Measurements from ENCODE around the gene CLPTM1L. TPM values are rescaled to one million over a fixed set of nuclear protein-coding genes. Genes with fewer than 3 reads are reported as not detected.

CLPTM1L gene
- total and polyA plus RNA-seq, 2 donors from 2014 or later: 96.6 to 135 TPM

DNA sequence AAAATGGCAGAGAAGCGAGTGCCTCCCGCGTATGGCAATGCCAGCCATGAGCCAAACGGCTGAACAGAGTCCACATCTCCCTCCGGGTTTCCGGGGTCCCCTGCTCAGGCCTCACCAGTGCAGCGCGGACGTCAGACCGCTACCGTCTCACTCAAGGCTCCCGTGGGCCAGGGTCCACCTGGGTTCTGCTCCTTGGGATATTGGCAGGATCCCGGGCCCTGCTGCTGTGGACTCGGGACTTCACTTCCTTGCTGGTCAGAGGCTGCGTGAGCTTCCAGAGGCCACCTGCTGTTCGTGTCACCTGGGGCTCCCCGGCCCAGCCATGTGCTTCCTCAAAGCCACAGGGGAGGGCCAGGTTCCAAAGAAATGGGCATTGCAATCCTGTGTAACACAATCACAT lies 38.4 kb upstream of the CLPTM1L start:
- TF ChIP-seq, protein P1, sequence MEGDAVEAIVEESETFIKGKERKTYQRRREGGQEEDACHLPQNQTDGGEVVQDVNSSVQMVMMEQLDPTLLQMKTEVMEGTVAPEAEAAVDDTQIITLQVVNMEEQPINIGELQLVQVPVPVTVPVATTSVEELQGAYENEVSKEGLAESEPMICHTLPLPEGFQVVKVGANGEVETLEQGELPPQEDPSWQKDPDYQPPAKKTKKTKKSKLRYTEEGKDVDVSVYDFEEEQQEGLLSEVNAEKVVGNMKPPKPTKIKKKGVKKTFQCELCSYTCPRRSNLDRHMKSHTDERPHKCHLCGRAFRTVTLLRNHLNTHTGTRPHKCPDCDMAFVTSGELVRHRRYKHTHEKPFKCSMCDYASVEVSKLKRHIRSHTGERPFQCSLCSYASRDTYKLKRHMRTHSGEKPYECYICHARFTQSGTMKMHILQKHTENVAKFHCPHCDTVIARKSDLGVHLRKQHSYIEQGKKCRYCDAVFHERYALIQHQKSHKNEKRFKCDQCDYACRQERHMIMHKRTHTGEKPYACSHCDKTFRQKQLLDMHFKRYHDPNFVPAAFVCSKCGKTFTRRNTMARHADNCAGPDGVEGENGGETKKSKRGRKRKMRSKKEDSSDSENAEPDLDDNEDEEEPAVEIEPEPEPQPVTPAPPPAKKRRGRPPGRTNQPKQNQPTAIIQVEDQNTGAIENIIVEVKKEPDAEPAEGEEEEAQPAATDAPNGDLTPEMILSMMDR (IDR thresholded peaks at IDR 0.05; ENCODE audit: borderline replicate concordance, extremely low read depth, insufficient read depth): no peak
- no peak overlapping the region for H3K27ac ChIP-seq (ENCODE audit: low read depth in 2 of 2, low read length in 2 of 2)
- peaks cover 2% of the 10 kb centered on the region for H3K27me3 ChIP-seq (ENCODE audit: control insufficient read depth, insufficient read depth, low read length)
- FAIRE-seq (no peak), DNase-seq (peak in 1 of 5 donors; percentile 69)
- H3K4me1 ChIP-seq (ENCODE audit: control insufficient read depth in 2 of 3, insufficient read depth in 2 of 3, low read depth in 1 of 3, low read length in 3 of 3): peaks cover 0 to 11% (median 8%) of the 10 kb centered on the region in 3 donors
- intact Hi-C loops (cut with DNase I): no loop called here
- no peaks in the 10 kb centered on the region for H3K36me3 ChIP-seq (ENCODE audit: control insufficient read depth in 2 of 3, insufficient read depth in 3 of 3, low read length in 3 of 3)
- no peak overlapping the region for H3K4me3 ChIP-seq (ENCODE audit: low read length in 3 of 3)
- H3K9me3 ChIP-seq (ENCODE audit: control insufficient read depth in 2 of 3, insufficient read depth in 1 of 3, low read length in 3 of 3): no peaks in the 10 kb centered on the region
- H3K9ac ChIP-seq (ENCODE audit: low read length in 3 of 3): no peak overlapping the region

- no peaks in the 10 kb centered on the region for H3K36me3 ChIP-seq (ENCODE audit: control insufficient read depth in 2 of 3, insufficient read depth in 3 of 3, low read length in 3 of 3)
- no peak overlapping the region for H3K9ac ChIP-seq (ENCODE audit: low read length in 3 of 3)
- TF ChIP-seq, protein P1 (IDR thresholded peaks at IDR 0.05; ENCODE audit: borderline replicate concordance, extremely low read depth, insufficient read depth): no peak
- no peaks in the 10 kb centered on the region for H3K27me3 ChIP-seq (ENCODE audit: control insufficient read depth, insufficient read depth, low read length)
- peak in 1 of 5 donors; percentile 65 for DNase-seq
- intact Hi-C loops (cut with DNase I): no loop called here
- H3K4me1 ChIP-seq (ENCODE audit: control insufficient read depth in 2 of 3, insufficient read depth in 2 of 3, low read depth in 1 of 3, low read length in 3 of 3): peaks cover 0 to 11% (median 8%) of the 10 kb centered on the region in 3 donors
- no peaks in the 10 kb centered on the region for H3K9me3 ChIP-seq (ENCODE audit: control insufficient read depth in 2 of 3, insufficient read depth in 1 of 3, low read length in 3 of 3)
- no peak overlapping the region for H3K27ac ChIP-seq (ENCODE audit: low read depth in 2 of 2, low read length in 2 of 2)
- no peak overlapping the region for H3K4me3 ChIP-seq (ENCODE audit: low read length in 3 of 3)
- FAIRE-seq: no peak
Observed at GRCh38 chr5:1382248-1382700, 37.4 kb upstream of the CLPTM1L start.

- DNase-seq: peak in 1 of 5 donors; percentile 53
- Histone ChIP-seq H3K4me3 (ENCODE audit: low read length in 3 of 3) (no peak overlapping the region), H3K27ac (ENCODE audit: low read depth in 2 of 2, low read length in 2 of 2) (no peak overlapping the region), H3K27me3 (ENCODE audit: control insufficient read depth, insufficient read depth, low read length) (no peaks in the 10 kb centered on the region), H3K36me3 (ENCODE audit: control insufficient read depth in 2 of 3, insufficient read depth in 3 of 3, low read length in 3 of 3) (no peaks in the 10 kb centered on the region), H3K9ac (ENCODE audit: low read length in 3 of 3) (no peak overlapping the region), H3K4me1 (ENCODE audit: control insufficient read depth in 2 of 3, insufficient read depth in 2 of 3, low read depth in 1 of 3, low read length in 3 of 3) (peaks cover 0 to 9% (median 6%) of the 10 kb centered on the region in 3 donors), H3K9me3 (ENCODE audit: control insufficient read depth in 2 of 3, insufficient read depth in 1 of 3, low read length in 3 of 3) (no peaks in the 10 kb centered on the region)
- TF ChIP-seq, protein P1 (IDR thresholded peaks at IDR 0.05; ENCODE audit: borderline replicate concordance, extremely low read depth, insufficient read depth): no peak
- FAIRE-seq: no peak
- intact Hi-C loops (cut with DNase I): no loop called here
Observed at GRCh38 chr5:1381370-1382247, 36.7 kb upstream of the CLPTM1L start.

Data from kidney (tissue), 14 donors.